HG03354 (cell line): ENCODE results near the gene ADD3.

ENCODE experiments used
- ATAC-seq: cut with Tn5 transposase; IDR thresholded peaks from one replicate; pipeline ENCODE4 v1.9.1; 2021; ENCODE audit warnings: mild to moderate bottlenecking; ENCODE audit not compliant: unreplicated experiment, poor library complexity, severe bottlenecking

The ADD3 gene, protein sequence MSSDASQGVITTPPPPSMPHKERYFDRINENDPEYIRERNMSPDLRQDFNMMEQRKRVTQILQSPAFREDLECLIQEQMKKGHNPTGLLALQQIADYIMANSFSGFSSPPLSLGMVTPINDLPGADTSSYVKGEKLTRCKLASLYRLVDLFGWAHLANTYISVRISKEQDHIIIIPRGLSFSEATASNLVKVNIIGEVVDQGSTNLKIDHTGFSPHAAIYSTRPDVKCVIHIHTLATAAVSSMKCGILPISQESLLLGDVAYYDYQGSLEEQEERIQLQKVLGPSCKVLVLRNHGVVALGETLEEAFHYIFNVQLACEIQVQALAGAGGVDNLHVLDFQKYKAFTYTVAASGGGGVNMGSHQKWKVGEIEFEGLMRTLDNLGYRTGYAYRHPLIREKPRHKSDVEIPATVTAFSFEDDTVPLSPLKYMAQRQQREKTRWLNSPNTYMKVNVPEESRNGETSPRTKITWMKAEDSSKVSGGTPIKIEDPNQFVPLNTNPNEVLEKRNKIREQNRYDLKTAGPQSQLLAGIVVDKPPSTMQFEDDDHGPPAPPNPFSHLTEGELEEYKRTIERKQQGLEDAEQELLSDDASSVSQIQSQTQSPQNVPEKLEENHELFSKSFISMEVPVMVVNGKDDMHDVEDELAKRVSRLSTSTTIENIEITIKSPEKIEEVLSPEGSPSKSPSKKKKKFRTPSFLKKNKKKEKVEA

DNA sequence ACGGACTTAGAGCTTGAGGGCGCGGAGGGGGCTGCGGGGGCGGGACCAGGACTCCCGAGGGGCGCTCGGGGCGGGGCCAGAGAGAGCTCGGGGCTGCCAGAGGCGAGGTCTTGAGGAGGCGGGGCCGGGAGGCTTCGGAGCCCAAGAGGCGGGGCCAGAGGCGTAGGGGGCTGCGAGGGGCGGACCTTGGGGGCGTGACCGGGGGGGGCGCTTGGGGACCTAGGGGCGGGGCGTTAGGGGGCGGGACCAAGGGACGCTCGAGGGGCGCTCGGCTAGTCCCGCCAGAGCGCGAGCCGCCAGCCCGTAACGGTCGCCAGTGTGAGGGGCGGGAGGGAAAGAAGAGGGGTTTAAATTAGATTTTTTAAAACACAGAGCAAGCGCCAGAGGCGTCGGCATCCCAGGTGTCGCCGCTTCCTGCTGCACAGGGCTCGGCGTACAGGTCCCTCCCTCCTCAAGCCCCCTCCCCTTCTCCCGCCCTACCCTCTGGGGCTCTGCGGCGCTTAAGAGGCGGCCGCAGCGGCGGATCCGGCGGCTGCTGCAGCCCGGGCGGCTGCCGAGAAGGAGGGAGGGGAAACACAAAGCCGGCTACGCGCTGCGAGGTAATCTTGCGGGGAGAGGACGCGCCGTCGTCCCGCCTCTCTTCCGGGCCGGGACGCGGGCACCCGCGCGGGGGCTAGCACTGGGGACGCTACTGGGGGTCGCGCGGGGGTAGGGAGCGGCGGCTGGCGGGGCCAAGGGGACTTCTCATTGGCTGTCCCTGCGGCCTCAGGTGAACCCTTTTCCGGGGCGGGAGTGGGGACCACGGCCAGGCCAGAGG, at the start of gene ADD3:
Gene ADD3 (plus strand): TSS at position 284 of the 817 bp plus-strand sequence. CDS start 92,670 bp downstream, outside the sequence.
- peak; percentile 68 for ATAC-seq

DNA sequence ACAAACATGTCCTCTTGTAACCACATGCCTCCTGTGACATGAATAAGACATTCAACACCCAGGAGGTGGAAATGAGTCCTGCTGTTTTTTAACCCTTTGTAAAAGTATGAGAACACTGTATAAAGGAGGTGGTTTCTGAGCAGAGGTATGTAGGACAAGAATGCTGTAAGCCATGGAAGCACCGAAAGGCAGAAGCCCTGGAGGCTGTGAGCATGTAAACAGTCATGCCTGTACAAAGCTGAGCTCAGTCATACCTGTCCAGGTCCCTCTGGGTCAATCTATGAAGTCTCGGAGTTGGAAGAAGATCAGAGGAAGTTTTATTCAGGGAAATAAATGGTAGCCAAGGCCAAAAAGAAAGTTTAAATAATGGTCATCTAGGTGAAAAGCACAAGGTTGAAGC, 49.7 kb upstream of the ADD3 start:
- no peak for ATAC-seq

DNA sequence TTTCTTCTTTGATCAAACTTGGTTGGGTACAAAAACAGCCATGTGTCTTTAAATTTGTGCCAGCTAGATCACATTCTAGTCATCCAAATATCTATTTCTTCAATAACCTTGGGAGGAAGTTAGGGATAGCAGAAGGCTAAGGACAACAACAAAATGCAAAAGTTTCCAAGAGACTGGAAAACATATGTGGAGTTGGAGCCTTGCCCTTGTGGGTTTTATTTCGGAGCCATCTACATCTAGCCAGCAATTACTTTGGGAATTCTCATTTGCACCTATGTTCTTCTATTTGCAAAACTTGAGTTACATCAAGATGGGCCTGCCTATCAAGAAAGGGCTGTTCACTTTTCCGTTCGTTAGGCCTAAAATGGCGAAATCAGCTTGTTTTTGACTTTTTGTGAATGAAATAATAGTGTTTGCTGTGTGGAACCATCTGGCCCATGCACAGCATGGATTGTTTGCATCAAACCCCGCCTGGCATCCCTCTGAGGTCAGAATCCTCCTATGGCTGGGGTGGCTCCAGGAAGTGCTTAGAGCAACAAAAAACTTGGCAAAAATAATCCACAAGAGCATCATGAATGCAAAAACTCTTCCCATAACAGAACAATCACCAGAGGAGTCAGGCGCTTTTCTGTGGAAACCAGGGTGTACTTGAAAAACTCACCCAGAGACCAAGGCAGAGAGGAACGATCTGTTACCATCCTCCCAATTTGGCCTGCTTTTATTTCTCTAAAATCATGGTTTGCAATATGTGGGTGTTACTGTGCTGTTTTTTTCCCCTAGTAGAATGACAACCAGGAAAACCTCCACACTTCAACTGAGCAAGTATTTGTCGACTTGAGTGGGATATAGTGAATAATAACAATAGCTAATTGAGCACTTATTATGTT, 48.3 kb upstream of the ADD3 start:
- no peak for ATAC-seq

DNA sequence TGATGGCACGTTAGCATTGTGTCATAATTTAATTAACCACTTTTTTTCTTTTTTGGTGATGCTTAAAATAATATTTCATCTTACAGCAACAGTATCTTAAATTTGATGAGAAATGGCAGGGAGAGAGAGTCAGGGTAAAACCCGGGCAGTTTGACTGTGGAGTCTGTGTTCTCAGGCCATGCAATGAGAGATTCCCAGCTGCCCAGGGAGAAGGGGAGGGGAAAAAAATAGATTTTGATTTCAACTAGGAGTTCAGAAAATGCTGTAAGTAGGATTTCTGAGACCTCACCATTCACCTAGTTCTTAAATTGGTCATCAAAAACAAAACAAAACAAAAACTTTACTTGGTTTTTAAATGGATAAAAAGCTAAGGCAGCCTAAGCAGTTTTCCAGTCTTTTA, 47.1 kb upstream of the ADD3 start:
- no peak for ATAC-seq

DNA sequence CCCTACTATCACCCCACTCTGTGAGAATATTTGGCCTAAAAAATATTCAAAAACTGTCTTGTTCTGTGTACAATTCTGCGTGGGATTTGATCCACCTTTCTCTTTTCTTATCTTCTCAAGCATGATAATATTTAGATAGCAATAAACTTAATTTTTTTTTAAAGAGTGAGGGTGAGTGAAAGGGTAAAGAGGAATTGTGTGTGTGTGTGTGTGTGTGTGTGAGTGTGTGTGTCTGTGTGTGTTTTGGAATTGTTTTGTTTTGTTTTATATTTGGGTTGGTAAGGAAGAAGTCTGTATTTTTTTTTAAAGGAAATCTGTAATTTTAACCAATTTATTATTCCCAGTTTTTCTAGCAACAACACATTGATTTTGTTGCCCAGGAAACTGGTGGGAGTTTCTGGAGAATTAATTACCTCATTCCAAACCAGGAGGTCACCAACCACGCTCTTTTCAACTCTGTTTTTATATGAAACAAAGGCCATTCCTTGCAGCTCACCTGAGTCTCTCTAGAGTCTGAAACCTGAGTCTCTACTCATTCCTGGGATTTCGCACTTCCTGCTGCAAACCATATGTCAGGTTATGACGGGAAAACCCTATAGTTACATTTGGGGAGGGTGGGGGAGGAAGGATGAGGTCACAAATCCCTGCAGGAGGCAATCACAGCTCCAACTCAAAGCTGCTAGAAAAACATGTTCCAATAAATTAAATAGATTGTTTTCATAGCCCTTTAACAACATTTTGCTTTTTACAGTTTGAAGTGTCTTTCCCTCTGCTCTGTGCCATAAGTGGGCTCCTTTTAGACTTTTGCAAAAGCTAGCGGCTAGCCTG, 46.4 kb upstream of the ADD3 start:
- ATAC-seq, result no peak

DNA sequence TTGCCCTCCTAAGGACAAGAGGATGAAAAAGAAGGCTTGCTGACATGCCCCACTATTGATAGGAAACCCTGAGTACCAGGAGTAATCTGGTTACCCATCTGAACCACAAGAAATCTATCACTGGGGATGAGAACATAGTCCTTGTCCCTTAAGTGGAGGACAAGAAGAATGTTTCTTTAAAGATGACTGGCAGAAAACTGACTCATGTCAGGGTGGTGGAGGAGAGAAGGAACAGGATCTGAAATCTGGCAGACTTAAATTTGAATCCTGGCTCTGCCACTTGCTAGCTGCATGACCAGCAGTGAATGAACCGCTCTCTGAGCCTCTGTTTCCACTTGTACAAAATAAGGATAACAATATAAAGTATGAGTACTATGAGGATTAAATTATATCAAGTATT, 45.5 kb upstream of the ADD3 start:
- ATAC-seq, result no peak

DNA sequence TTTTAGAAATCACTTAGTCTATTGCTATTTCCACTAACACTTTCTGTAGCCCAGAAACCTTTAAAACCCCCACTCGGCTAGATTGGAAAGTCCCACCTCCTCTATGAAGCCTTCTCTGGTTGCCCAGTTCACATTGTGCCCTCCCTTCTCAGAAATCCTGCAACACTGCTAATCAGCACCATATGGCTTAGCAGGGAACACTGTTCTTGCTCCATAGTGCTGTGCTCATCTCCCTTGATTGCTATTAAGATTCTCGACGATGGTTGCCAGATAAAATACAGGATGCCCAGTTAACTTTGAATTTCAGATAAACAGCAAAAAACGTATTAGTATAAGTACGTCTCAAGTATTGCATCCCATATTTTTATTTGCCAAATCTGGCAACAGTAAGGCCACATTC, 44.3 kb upstream of the ADD3 start:
- no peak for ATAC-seq

DNA sequence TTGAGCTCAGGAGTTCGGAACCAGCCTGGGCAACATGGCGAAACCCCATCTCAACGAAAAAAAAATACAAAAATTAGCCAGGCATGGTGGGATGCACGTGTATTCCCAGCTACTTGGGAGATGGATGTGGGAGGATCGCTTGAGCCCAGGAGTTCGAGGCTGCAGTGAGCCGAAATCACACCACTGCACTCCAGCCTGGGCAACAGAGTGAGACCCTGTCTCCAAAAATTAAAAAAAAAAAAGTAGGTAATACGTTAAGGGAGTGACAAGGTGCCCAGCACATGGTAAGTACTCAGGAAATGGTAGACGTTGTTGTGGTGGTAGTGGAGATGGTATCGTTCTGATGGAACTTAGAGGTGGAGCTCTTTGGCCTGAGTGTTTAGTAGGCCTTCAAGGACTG, 43.5 kb upstream of the ADD3 start:
- no peak for ATAC-seq

DNA sequence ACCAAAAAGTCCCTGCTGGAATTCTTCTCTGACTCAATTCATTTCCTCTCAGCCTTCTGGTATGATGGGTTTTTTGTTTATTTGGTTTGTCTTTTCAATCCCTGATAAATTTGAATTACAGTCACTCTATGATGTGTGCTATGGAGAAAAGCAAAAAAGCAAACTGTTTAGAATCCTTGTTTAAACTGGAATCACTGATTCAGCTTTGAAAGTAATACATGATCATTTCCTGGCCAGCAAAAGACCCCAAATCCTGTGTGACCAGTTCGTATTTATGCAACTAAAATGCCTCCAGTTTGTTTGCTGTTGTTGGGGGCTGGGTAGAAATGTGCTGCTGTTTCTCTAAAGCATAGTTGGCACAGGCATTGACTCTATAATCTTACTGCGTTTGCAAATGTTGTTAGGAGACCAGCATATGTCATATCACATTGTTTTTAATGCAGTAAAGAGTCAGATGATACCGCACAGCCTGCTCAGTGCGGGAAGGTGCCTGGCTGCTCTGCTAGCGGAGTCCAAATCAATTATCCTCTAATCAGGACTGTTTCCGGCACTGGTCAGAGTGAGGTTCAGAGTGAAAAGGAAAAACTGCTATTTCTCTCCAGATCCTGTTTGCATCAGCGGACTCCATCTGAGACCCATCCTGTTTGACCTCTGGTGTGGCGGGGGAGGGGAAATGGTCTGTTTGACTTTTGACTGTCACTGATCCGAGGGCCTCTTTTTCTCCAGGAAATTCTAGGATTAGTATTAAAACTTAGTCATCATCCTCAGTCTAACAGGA, 40.6 kb upstream of the ADD3 start:
- no peak for ATAC-seq

DNA sequence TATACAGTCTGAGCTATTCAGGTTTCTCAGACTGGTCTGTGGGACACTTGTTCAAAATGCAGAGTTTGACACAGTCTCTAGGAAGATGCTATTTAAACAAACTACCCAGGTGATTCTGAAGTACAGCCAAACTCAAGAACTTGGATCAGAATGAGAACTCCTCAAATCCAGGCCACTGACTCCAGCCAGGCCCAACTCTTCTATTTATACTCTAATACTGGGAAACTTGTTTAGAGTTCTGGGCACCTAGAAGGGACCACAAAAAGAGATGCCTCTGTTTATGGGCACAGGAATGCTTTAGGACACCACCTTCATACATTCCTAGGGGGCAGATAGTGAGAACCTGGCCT, 40.1 kb upstream of the ADD3 start:
- no peak for ATAC-seq

DNA sequence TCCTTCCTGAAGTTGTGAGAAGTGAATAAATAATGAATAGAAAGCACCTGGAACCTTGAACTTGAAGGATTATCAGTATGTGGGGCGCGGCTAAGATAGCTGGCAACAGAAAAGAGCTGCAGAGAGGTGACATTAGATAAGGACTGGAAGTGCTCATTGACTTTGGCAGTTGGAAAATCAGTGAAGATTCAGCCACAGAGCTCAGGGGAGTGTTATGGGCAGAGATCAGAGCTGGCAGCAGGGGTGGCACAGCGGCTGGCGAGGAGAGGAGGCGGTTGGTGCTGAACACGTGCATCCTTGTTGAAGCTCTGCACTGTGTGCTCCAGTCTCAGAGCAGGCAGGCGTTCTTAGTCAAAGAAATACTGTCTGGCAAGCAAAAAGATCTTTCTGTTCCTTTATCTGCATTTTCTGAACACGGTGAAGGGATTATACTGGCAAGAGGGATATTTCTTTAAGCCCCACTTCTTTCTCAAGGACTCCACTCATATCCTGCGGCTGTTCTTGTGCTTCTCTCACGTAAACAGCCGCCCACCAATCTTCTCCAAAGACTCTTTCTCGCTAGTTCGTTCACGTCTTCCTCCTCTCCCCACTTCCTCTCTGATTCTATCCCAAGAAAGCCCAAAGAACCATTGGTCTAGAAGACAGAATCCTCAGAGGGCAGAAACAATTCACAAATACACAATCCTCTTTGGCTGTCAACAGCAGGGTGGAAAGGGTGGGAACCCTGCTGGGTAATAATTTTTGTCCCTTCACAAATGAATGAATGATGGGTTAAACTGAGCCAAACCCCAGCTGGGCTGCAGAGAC, 38.6 kb upstream of the ADD3 start:
- ATAC-seq, result no peak

DNA sequence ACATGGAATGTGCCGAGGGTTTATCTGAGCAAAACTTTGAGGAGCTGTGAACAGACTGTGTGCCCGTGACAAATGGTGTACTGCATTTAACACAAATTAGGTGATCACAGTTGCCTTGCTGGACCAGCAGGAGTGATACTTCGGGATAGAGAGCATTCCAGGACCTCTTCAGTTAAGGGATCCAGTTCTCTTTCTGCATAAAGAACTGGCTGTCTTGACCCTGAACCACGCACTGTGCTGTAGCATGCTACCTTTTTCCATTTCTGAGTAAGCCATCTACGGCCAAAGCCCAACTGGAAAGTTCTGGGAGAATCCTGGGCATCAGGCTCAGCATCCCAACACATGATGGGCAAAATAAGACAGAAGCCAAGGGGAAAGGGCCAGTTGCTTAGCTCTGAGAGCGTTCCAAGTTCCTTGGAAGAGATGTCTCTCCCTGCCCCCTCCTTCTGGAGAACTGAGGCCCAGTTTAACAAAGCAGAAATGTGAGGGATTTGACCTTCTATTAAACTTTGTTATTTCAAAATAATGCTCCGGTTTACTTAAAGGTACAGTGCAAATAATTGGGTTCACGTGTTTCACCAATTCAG, 37.9 kb upstream of the ADD3 start:
- no peak for ATAC-seq

DNA sequence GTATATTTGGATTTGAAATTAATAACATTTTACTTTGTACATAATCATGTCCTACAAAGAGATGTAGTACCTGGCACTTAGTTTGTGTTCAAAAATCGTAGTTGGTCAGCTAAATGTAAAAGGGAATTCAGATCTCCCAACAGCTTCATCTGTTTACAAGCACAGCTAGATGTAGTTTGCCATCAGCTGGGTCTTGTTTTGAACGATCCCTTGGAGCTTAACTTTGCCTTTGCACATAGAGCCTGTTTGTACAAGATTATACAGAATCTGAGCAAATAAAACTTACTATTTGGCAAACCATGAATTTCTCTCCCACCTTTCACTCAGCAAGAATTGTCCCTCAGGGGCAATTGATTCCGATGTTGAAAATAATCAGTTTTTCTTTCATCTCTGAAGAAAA, 36.1 kb upstream of the ADD3 start:
- ATAC-seq, result no peak

DNA sequence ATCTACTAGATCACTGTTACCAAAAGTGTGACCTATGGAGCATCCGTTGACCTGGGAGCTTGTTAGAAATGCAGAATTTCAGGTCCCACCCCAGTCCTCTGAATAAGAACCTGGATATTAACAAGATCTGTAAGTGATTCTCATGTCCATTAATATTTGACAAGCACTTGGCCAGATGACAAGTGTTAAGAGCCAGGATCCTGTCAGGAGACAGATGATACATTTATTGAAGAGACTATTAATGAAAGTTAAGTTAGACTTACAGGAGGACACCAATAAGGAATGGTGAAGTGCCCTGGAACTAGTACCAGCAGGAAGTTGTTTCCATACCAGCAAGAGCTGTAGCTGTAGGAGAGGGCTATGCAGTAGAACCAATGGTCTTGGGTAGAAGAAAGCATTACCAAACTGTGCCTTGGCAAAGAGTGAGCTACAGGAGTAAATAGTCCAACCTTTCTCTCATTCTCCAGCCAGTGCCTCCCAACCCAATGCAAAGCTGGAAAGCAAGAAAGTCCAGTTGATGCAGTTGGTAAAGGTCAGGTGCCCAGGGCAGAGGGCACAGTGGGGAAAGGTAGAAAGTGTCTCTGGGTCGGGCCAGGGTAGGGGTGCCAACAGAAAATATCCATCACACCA, 35.3 kb upstream of the ADD3 start:
- ATAC-seq, result no peak

DNA sequence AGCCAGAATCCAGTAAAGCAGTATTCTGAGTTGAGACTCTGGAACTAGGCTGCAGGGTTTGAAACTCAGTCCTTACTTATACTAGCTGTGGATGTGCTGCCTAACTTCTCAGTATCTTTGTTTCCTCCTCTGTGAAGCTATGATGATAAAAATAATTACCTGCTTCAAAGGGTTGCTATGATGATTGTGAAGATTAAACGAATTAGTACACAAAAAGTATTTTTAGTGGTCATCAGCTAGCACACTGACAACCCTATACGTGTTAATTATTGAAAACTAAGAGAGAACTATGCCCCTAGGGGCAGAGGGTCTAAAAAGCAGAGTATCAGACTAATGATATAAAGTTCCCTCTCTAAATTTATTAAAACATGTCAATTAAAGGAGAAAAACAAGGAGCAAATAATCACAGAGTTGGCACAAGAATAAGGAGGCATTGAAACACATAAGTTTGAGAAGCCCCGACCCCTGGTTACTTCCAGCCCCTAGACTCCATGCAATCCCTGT, 34.4 kb upstream of the ADD3 start:
- ATAC-seq, result peak; percentile 45

DNA sequence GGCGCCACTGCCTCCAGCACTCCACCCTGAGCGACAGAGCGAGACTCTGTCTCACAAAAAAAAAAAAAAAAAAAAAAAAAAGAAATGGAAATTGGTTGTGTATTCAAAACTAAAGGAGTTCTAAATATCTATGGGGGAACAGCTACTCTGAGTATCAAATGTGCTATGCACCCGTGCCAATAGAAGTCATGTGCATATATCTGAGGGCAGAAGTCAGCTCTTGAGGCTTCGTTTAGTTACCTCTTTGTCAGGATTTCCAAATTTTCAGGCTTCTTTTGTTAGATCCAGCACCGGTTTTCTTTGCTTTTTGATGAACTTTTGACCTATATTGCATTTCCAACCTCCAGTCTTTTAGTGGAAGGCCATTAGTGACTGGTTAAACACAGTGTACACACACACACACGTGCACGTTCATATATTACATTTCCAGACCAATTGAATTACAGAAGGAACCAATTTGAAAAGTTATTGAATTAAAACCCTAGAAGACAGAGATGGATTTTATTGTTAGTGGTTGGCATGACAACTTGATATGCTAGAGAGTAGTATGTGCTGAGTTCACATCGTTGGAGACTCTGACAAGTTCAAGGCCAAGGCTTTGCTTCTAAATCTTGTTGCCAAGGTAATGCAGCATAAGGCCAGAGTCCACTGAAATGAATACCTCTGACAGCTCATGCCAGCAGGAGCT, 33.1 kb upstream of the ADD3 start:
- no peak for ATAC-seq
